CD4-positive, alpha-beta T cell treated with Interleukin-1 beta for 1 hour (primary cell): ENCODE measurements around the gene GGT5.
A peak's percentile ranks its signal among the peaks of the same experiment; 100 is the strongest.
"Not testable (repeated sequence)": the region's sequence is repeated elsewhere in the genome, so short reads cannot be mapped to it uniquely, and the experiment has no call there.

Source experiments
- DNase-seq, 2 donors: peaks; one replicate each; pipeline ENCODE4 v3.0.0-alpha.2; 2020 to 2022

GGT5 gene

DNA sequence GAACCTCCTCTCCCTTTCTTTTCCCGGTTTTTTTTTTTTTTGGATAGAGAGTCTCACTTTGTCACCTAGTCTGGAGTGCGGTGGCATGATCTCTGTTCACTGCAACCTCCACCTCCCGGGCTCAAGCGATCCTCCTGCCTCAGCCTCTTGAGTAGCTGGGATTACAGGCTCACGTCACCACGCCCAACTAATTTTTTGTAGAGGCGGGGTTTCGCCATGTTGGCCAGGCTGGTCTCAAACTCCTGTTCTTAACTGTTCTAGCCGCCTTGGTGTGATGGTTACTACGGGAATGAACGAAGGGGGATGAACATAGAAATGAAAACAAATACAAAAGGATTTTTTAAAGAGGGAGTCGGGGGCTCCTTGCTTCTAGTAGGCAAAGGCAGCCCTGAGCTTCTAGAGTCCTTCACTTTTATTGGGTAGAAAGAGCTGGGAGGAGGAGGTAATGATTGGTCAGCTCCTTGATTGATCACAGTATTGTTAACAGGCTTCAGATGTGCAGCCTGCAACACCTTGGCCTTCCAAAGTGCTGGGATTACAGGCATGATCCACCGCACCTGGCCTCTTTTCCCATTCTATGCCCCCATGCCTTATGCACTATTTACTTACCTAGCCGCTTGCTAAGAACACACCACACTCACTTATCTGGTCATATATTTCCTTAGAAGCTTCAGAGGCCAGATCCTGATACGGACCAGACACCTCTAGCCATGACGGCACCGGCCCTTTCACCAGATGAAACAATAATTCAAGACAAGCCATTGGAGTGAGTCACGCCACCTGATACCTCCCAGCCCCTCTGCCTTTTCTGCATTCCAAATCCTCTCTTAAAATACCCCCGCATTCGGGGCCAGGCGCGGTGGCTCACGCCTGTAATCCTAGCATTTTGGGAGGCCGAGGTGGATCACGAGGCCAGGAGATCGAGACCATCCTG lies 42.9 kb downstream of the GGT5 start:
- DNase-seq: no peak

DNA sequence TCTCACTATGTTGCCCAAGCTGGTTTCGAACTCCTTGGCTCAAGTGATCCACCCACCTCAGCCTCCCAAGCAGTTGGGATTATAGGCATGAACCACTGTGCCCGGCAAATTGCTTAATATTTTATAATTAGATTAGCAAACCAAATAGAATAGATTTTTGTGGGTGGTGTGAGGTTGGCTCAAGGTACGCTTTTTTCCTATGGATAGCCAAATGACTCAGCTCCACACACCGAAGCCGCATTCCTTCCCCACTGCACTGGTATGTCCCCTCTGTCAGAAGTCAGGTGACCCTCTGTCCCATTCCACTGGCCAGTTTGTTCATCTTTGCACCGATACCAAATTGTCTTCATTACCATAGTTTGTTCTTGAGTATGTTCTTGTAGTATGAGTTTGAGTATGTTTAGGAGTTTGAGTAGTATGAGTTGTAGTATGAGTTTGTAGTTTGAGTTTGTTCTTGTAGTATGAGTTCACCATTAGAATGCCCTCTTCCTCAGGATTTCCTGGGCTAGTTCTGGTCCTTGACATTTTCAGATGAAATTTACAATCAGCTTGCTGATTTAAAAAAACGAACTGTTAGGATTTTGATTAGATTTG lies 44.2 kb downstream of the GGT5 start:
- DNase-seq: no peak

DNA sequence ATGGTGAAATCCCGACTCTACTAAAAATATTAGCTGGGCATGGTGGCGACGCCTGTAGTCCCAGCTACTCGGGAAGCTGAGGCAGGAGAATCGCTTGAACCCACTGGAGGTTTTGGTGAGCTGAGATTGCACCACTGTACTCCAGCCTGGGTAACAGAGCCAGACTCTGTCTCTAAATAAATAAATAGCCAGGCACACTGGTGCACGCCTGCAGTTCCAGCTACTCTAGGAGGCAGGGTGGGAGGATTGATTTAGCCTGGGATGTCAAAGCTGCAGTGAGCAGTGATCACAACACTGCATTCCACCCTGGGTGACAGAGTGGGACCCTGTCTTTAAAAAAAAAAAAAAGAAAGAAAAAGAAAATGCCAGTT lies 46.2 kb downstream of the GGT5 start:
- DNase-seq: no peak

DNA sequence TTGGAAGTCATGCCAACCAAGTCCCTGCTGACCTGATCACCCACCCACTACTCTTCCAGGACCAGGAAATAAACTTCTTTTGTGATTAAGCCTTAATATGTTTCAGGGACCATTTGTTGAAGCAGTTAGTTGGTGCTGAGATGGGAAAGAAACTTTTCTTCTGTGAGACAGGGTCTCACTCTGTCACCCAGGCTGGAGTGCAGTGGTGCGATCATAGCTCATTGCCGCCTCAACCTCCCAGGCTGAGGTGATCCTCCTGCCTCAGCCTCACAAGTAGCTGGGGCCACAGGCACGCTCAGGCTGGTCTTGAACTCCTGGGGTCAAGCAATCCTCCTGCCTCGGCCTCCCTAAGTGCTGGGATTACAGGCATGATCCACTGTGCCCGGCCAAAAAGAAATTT lies 53.0 kb downstream of the GGT5 start:
- no peak for DNase-seq

DNA sequence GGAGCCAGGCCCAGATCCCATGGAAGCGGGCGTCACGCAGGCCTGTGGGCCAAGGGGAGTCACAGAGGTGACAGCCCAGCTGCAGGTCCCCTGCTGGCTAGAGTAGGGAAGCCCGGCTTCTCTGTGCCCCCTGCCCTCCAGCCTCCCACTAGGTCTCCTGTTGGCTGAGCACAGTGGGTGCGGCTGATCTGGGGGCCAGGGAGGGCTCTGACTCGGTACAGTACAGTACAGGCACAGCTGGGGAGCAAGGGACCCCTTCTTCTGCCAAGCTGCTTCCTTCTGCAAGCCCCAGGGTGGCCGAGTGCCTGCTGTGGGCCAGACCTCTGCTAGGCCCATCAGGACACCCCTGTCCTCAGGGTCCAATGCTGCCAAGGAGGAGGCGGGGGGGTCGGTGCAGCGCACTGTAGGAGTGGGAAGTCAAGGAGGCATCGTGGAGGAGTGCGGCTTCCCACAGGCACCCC lies 53.5 kb downstream of the GGT5 start:
- no peak for DNase-seq

DNA sequence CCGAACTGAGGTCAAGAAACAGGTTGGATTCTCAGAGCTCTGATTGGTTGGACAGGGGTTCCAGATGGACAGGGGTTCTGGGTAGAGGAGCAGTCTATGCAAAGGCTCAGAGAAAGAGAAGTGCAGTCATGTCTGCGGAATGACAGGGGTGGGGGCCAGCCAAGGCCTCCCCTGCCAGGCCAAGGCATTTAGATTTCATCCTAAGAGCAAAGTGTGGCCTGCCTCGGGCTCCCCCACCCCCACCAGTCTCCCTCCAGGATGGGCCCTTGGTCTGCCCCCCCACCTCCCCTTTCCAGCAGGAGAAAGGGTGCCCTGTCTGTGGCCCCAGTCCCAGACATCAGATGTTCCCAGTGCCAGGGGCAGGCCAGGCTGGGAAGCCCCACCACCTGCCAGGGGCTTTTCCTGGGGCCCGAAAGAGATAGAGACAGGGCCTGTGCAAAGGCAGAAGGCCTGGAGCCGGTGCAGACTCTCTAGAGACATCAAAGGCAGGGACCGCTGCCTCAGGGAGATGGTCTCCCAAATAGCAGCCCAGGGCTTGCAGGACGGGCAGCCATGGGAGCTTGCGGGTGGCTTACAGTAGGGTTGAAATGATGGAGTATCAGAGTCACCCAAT lies 54.2 kb downstream of the GGT5 start:
- no peak for DNase-seq

DNA sequence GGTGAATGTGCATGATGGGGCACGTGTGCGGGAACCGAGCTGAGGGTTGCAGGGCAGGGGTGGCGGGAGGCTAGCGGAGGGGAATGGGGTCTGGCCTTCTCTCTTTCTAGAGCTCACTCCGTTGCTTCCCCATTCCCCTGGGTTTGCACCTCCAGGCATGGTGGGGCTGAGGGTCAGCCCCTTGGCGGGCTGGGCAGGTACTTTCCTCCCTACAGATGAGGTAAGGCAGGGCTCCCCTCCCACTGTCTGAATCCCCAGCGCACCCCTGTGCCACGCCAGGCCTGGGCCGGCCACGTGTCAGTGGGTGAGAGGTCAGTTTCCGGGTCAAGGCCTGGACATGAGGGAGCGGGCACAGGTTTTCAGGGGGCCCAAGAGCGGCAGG lies 54.7 kb downstream of the GGT5 start:
- DNase-seq: no peak

DNA sequence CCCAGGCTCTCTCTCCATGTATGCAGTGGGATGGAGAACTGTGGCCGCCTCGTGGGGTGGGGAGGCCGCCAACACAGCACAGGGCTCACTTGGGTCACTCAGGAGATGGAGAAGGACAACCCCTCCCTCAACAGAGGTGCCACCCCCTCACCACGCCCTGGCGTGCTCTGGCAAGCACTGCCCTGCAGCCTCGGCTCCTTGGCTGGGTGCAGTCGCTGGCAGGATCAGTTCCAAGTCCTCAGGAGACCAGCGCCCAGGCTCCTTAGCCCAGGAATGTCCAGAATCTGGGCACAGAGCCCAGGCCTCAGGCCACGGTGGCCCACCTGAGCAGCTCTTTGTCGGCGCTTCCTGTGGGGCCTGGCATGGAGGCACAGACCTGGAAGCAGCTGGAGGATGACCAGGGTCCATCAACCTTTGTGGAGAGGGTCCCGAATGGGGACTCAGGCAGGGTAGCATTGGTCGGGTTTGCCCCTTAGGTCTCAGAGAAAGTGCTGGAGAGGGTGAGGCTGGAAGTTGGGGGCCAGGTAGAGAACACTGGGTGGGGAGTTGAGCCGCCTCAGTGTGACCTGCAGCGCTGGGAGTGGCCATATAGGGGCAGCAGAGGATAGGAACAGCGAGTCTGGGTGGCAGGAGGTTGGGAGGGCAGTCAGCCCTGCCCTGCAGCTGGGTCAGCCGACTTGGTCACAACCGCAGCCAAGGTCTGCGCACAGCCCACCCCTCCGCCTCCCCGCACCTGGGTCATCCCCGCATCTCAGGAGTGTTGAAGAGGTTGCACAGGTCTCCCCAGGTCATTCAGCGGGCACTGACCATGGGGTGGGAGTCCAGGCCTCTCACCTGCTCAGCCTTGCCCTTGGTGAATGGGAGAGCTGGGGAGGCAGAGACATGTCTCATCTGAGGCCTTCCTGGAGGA lies 55.4 kb downstream of the GGT5 start:
- peak; percentile 42 to 45 for DNase-seq

DNA sequence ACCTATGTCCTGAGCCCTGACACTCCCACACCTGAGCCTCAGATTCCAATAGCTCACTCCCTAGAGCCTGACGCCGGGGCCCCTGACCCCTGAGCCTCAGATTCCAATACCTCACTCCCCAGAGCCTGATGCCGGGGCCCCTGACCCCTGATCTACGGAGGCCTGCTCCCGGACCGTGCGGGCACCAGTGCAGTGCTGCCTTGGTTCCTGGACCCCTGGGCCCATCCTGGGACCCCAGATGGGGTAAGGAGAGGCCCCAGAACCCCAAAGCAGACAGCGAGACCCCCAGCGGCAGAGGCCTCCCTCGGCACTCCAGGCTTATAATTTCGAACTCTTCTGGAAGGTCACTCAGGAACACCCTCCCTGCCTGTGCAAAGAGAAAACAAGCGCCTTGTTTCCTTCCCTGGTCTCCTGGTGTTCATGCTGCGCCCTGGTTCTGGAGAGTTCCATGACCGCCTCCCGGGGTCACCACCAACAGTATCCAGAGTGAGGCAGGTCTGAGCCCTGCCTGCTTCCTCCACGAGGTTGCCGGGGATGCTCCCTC lies 56.1 kb downstream of the GGT5 start:
- no peak for DNase-seq

DNA sequence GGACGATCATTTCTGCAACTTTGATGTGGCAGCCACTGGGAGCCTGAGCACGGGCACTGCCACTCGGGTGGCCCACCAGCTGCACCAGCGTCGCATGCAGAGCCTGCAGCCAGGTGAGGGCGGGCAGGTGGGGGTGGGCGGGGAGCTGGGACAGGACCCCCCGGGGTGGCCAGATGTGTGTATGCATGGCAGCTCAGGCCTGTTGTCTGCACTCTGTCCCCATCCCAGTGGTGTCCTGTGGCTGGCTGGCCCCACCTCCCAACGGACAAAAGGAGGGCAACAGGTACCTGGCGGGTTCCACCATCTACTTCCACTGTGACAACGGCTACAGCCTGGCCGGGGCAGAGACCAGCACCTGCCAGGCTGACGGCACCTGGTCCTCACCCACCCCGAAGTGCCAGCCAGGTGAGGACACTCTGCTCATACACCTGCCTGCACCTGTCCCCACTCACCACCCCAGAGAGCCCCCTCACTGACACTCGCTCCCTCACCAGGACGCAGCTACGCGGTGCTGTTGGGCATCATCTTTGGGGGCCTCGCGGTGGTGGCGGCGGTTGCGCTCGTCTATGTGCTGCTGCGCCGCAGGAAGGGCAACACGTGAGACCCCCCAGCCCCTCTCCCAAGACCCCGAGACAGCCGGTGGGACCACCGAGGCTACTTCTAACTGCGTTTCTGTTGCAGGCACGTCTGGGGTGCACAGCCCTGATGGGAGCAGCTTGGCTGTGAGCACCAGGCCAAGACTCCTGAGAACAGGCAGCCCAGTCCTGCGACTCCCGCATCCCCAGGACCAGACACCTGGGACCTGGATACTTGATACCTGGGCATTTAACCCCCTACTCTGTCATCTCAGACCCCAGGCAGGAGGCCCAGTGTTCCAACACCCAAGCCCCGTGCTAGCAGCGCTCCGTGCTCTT lies 56.9 kb downstream of the GGT5 start:
- DNase-seq: no peak

DNA sequence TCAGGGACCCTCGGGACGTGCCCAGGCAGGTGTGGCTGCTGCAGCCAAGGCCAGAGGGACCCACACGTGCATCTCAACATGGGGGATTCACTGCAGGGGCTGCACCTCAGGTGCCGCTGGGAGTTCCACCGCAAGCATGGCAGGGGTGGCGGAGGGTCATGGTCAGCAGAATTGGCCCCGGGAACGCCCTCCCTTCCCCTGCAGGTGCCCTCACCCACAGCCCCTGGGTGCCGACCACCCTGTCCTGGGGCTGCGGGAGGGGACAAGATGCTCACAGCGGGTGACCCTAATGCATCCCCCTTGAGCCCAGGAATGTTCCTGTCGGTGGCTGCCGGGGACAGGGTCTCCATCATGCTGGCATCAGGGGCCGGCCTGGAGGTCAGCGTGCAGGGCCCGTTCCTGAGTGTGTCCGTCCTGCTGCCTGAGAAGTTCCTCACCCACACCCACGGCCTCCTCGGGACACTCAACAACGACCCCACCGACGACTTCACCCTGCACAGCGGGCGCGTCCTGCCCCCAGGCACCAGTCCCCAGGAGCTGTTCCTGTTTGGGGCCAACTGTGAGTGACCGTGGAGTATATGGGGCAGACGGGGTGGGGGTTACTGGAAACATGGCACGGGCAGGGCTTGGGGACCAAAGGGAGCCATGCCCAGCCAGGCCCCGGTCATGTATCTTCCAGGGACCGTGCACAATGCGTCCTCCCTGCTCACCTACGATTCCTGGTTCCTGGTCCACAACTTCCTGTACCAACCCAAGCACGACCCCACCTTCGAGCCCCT lies 57.8 kb downstream of the GGT5 start:
- DNase-seq: no peak

DNA sequence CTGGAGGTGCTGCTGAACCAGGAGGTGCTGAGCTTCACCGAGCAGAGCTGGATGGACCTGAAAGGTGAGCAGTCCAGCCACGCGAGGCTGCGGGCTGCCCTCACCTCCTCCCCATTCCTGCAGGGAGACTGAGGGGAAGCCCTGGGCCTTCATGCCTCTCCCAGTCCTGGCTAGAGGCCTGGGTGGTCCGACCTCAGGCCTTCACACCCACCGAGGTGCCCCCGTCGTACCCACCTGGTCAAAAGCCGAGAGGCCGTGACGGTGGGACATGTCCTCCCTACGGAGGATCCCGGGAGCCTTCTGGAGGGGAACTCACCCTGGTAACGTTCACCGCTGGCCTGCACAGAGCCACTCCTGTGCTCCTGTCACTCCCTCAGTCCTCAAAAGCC lies 58.5 kb downstream of the GGT5 start:
- no peak for DNase-seq

DNA sequence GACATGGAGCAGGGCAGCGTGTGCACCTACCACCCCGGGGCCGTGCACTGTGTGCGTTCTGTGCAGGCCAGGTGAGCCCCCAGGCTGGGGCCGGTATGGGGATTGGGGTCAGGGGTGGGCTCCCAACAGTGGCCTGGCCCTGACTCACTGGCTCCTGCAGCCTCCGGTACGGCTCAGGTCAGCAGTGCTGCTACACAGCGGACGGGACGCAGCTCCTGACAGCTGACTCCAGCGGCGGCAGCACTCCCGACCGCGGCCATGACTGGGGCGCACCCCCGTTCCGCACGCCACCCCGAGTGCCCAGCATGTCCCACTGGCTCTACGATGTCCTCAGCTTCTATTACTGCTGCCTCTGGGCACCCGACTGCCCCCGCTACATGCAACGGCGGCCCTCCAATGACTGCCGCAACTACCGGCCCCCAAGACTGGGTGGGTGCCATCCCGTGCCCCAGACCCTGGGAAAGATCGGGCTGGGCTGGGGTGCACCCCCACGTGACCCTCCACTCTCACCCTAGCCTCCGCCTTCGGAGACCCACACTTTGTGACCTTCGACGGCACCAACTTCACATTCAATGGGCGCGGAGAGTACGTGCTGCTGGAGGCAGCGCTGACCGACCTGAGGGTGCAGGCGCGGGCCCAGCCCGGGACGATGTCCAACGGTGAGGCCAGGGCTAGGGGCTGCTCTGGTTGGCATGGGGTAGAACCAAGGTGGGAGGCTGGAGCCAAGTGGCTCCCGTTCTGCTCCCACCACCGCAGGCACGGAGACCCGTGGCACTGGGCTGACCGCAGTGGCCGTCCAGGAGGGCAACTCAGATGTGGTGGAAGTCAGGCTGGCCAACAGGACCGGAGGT lies 59.2 kb downstream of the GGT5 start:
- no peak for DNase-seq

DNA sequence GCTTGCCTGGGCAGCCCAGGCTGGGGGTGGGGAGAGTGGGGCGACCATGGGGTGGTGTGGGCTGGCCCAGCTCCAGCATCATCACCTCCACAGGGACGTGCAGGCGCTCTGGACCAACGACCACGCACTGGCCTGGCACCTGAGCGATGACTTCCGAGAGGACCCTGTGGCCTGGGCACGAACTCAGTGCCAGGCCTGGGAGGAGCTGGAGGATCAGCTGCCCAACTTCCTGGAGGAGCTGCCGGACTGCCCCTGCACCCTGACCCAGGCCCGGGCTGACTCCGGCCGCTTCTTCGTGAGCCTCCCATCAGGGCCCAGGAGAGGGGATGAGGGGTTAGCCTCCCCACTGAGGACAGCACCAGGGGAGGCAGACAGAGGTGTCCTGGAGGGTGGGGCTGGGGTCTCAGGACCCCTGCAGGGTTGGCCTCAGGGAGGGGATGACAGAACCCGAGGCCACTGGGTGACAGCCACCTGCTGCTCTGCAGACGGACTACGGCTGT lies 59.8 kb downstream of the GGT5 start:
- no peak for DNase-seq

DNA sequence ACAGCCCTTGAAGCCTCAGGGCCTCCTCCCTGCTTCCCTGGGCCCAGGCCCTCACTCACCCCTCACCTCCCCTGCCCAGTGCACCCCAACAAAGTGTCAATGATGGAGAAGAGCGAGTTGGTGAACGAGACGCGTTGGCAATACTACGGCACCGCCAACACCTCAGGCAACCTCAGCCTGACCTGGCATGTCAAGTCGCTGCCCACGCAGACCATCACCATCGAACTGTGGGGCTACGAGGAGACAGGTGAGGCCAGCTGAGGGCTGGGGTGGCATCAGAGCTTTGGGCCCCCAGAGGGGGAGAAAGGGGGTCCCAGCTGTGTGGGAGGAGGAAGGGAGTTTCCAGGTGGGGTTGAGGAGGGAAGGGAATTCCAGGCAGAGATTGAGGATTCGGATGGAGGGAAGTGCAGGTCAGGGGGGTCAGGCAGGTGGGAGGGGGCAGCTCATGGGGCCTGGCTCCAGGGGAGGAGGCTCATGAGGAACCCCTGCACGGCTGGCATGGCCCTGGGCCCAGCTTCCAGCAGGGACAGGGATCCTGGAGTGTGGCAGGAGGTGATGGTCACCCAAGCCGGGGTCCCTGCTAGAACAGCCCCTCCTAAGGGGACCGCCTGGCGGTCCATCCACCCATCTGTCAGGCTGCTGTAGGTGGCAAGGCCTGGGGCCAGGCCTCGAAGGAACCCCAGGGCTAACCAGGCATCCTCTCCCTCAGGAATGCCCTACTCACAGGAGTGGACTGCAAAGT lies 60.7 kb downstream of the GGT5 start:
- no peak for DNase-seq

DNA sequence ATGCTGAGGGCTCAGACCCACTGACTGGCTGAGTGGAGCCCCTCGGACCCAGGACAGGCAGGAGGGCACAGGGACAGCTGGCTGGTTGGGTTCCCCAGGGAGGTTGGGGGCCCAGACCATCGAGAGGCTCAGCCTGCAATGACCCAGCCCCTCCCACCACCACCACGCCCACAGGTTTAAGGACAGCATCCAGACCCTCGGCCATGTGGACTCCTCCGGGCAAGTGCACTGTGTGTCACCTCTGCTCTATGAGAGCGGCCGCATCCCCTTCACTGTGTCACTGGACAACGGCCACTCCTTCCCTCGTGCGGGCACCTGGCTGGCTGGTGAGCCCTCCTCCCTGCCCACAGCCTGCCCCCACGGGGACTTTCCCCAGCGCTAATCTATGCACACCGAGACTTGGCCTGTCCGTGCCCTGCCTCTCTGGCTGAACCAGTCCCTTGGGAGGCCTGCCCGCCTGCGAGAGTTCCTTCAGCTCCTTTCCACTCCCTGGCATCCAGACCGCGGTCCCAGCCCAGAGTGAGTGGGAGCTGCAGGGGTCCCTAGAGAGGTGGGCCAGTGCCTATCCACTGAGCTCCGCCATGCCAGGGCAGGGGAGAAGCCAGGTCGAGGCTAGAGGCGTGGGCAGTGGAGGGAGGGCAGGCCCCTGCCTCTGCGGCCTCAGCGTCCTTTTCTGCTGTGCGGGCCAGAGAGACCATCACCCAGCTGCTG lies 61.4 kb downstream of the GGT5 start:
- DNase-seq: no peak

DNA sequence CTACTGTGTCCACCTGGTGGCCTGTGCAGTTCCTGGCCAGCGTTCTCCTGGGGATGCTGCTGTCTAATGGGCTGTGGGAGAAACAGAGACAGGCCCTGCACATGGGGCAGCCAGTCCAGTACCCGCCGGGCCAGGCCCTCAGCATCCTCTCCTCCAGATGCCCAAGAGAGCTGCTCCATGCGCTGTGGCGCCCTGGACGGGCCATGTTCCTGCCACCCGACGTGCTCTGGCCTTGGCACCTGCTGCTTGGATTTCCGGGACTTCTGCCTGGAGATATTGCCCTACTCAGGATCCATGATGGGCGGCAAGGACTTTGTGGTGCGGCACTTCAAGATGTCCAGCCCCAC lies 62.0 kb downstream of the GGT5 start:
- not testable (repeated sequence) for DNase-seq
